A549 (cell line): ENCODE results near the gene PDS5A. TPM values are rescaled to one million over a fixed set of nuclear protein-coding genes. Genes with fewer than 3 reads are reported as not detected.
"Not testable (repeated sequence)": the region's sequence is repeated elsewhere in the genome, so short reads cannot be mapped to it uniquely, and the experiment has no call there.

Experiments used
- ATAC-seq, 2 experiments: fragments of 200-7000 bp in 1 of 2; fragments of >200 bp in 1 of 2; cut with Nextera tagmentation in 1 of 2; cut with Tn5 transposase in 1 of 2; 3 replicates each; pipeline versions ENCODE4 v1.8.0 to v1.9.1; 2018 to 2020; ENCODE audit warnings: mild to moderate bottlenecking in 1 of 2, moderate library complexity in 1 of 2
- CTCF ChIA-PET: fragments of 300-600 bp; sonication (Branson Sonifier 250); formaldehyde crosslinking; extraction: SDS; loops from one replicate; lab custom pipeline; 2021; ENCODE audit warnings: antibody characterized with exemption, inconsistent platforms; lab: Yijun Ruan, JAX
- POLR2A ChIA-PET: fragments of 350-600 bp; formaldehyde crosslinking; extraction: SDS; loops from one replicate; lab custom pipeline; 2021; ENCODE audit warnings: antibody characterized with exemption, inconsistent platforms; lab: Yijun Ruan, JAX
- DNase-seq, 2 experiments: peaks; one replicate each; pipeline versions ENCODE4 v3.0.0 to v3.0.0-alpha.2; 2011 to 2016; ENCODE audit warnings: low read depth in 1 of 2, low spot score in 1 of 2
- FAIRE-seq: peaks from 2 replicates; lab custom pipeline; 2011; peaks lifted over from hg19 to GRCh38; lab: Jason Lieb, UNC
- H3K27ac ChIP-seq, 2 experiments: fragments of >200 bp; sonication (Bioruptor Twin); formaldehyde crosslinking; 3 replicates each; pipeline ENCODE4 v1.5.1; 2016 to 2017
- H3K4me1 ChIP-seq: fragments of >200 bp; sonication (Bioruptor Twin); formaldehyde crosslinking; 3 replicates; pipeline ENCODE4 v1.6.1; 2016
- H3K4me2 ChIP-seq: fragments of >200 bp; sonication (Bioruptor Twin); formaldehyde crosslinking; 3 replicates; pipeline ENCODE4 v1.6.1; 2016
- H3K4me3 ChIP-seq: fragments of >200 bp; sonication (Bioruptor Twin); formaldehyde crosslinking; 3 replicates; pipeline ENCODE4 v1.5.1; 2016
- H3K9me3 ChIP-seq: fragments of >200 bp; sonication (Bioruptor Twin); formaldehyde crosslinking; 3 replicates; pipeline ENCODE4 v1.6.1; 2016
- CBX8 ChIP-seq: fragments of 200-600 bp; sonication (generic); IDR thresholded peaks from 2 replicates; pipeline ENCODE4 v1.6.1; 2016
- EHMT2 ChIP-seq: fragments of 200-600 bp; sonication (generic); IDR thresholded peaks from 2 replicates; pipeline ENCODE4 v1.6.1; 2016; ENCODE audit warnings: antibody characterized with exemption, low read depth, mild to moderate bottlenecking, moderate library complexity
- FOSL2 ChIP-seq, 2 experiments: fragments of 450-650 bp in 1 of 2; fragments of >200 bp in 1 of 2; sonication (Bioruptor Twin) in 1 of 2; formaldehyde crosslinking; IDR thresholded peaks; 2 replicates each; pipeline versions ENCODE4 v1.5.0 to v1.6.1; 2016 to 2020; ENCODE audit warnings: mild to moderate bottlenecking in 1 of 2, moderate library complexity in 1 of 2
- FOXS1 ChIP-seq: fragments of 250-450 bp; sonication (Bioruptor Pico); IDR thresholded peaks from 2 replicates; pipeline ENCODE4 v1.5.0; 2020; ENCODE audit warnings: mild to moderate bottlenecking, moderate library complexity
- HOXB5 ChIP-seq: fragments of 250-450 bp; sonication (Bioruptor Pico); IDR thresholded peaks from 2 replicates; pipeline ENCODE4 v1.5.0; 2020; ENCODE audit warnings: mild to moderate bottlenecking, moderate library complexity
- KDM5A ChIP-seq: fragments of 200-600 bp; sonication (generic); IDR thresholded peaks from 2 replicates; pipeline ENCODE4 v1.6.1; 2016; ENCODE audit warnings: antibody characterized with exemption, mild to moderate bottlenecking
- MAFK ChIP-seq: fragments of 450-650 bp; IDR thresholded peaks from 2 replicates; pipeline ENCODE4 v1.6.1; 2014; ENCODE audit not compliant: partially characterized antibody
- MYC ChIP-seq: IDR thresholded peaks from 2 replicates; pipeline ENCODE4 v1.6.1; 2012; ENCODE audit warnings: mild to moderate bottlenecking, inconsistent platforms, low read length, improper control_type of control experiment, borderline replicate concordance
- NR3C1 ChIP-seq: fragments of >200 bp; sonication (Bioruptor Twin); formaldehyde crosslinking; IDR thresholded peaks from 3 replicates; pipeline ENCODE4 v1.6.1; 2017
- RAD21 ChIP-seq, 2 experiments: fragments of >200 bp in 1 of 2; sonication (Bioruptor Twin) in 1 of 2; formaldehyde crosslinking in 1 of 2; IDR thresholded peaks in 1 of 2; conservative IDR thresholded peaks in 1 of 2; 2 replicates in 1 of 2; 3 replicates in 1 of 2; pipeline ENCODE4 v1.6.1; 2012 to 2018; ENCODE audit warnings: inconsistent platforms in 1 of 2
- RARB ChIP-seq: fragments of 250-450 bp; sonication (Bioruptor Pico); IDR thresholded peaks from 2 replicates; pipeline ENCODE4 v1.8.0; 2021; ENCODE audit warnings: mild to moderate bottlenecking, moderate library complexity
- RNF2 ChIP-seq: fragments of 200-600 bp; sonication (generic); IDR thresholded peaks from 2 replicates; pipeline ENCODE4 v1.6.1; 2016; ENCODE audit warnings: low read depth, mild to moderate bottlenecking, antibody characterized with exemption, moderate library complexity, borderline replicate concordance
- SREBF2 ChIP-seq: fragments of 450-650 bp; IDR thresholded peaks from 2 replicates; pipeline ENCODE4 v1.6.1; 2014; ENCODE audit warnings: mild to moderate bottlenecking, moderate library complexity
- TP53 ChIP-seq: fragments of 250-450 bp; sonication (Bioruptor Pico); IDR thresholded peaks from 2 replicates; pipeline ENCODE4 v1.5.0; 2021; ENCODE audit warnings: mild to moderate bottlenecking, moderate library complexity
- ZSCAN20 ChIP-seq: fragments of 250-450 bp; sonication (Bioruptor Pico); IDR thresholded peaks from 2 replicates; pipeline ENCODE4 v1.8.0; 2022; ENCODE audit warnings: mild to moderate bottlenecking, moderate library complexity
- WGBS: methylation state at CpG from one replicate; pipeline ENCODE4 v1.1.6; 2017; ENCODE audit errors: missing lambda C conversion rate; 5-methylcytosine and 5-hydroxymethylcytosine counted together
- polyA plus RNA-seq, 4 experiments: library from polyadenylated mRNA; depleted of rRNA in 3 of 4; stranded (reverse); fragments of >200 nt; fragmentation: RNase III in 1 of 4; extraction: RNeasy Plus Mini Kit Qiagen cat#74134 plus additional on column Dnase treatment in 1 of 4; gene quantifications; 2 replicates in 3 of 4; 3 replicates in 1 of 4; pipeline ENCODE4 v1.2.3, GENCODE V29; 2011 to 2017
- TF ChIP-seq, protein P1 (sequence below): fragments of 250-450 bp; sonication (Bioruptor Pico); IDR thresholded peaks from 2 replicates; pipeline ENCODE4 v1.5.0; 2021; ENCODE audit warnings: mild to moderate bottlenecking, moderate library complexity, borderline replicate concordance
- TF ChIP-seq, protein P2 (sequence below): fragments of >200 bp; sonication (Bioruptor Twin); formaldehyde crosslinking; IDR thresholded peaks from 3 replicates; pipeline ENCODE4 v1.5.1; 2016
- TF ChIP-seq, protein P3 (sequence below): IDR thresholded peaks from 2 replicates; pipeline ENCODE4 v1.6.1; 2012
- TF ChIP-seq, protein P4 (sequence below): fragments of >200 bp; sonication (Bioruptor Twin); formaldehyde crosslinking; IDR thresholded peaks from 2 replicates; pipeline ENCODE4 v1.6.1; 2016

Gene PDS5A
- polyA plus RNA-seq, 2 of the 4 experiments (the other 2 are of a cell fraction): 33.0 to 87.5 TPM

DNA sequence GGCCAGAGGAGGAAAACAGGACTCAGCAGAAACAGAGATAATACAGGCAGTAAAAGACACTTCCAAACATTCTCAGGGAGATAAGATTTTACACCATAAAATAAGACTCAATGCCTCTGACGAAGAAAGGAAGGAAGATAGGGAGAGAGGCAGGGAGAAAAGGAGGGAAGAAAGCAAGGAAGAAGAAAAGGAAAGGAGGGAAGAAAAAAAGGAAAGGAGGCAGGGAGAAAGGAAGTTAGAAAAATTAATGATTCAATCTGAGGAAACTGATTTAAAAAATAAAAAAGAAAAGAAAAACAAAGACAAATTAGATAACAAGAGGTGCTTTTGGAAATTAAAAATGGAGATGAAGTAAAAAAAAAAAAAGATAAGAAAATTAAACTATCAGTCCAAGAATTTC is 72.1 kb downstream of the PDS5A start:
- no peak for TF ChIP-seq MYC
- no peak for TF ChIP-seq FOSL2 (IDR thresholded peaks at IDR 0.05)
- TF ChIP-seq FOSL2 (CRISPR knock-in tag; IDR thresholded peaks at IDR 0.05): no peak
- ChIA-PET CTCF (no interaction called here), POLR2A (no interaction called here)
- Histone ChIP-seq H3K9me3 (no peaks in the 10 kb centered on the region), H3K4me3 (no peak overlapping the region), H3K4me1 (peaks cover 8% of the 10 kb centered on the region; the same call in 2 of the 3 replicates), H3K27ac (no peak overlapping the region), H3K4me2 (no peak overlapping the region)
- ATAC-seq: no peak
- no peak for FAIRE-seq
- 93% methylated on average over 1 of the region's 1 CpG for WGBS
- DNase-seq: no peak

DNA sequence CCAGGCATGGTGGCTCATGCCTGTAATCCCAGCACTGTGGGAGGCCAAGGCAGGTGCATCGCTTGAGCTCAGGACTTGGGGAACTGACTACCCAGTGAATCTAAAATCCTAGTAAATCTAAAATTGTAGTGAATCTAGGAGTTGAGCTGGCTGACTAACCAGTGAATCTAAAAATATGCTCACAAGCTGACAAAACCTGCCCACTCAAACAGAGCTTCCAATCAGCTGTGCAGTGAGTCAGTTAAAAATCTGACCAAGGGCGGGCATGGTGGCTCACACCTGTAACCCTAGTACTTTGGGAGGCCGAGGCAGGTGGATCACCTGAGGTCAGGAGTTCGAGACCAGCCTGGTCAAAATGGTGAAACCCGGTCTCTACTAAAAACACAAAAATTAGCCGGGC is 72.7 kb downstream of the PDS5A start:
- H3K4me1 ChIP-seq, H3K4me2 ChIP-seq, H3K4me3 ChIP-seq, H3K9me3 ChIP-seq, ATAC-seq, H3K27ac ChIP-seq, DNase-seq, POLR2A ChIA-PET, FAIRE-seq: not testable (repeated sequence)
- 90% methylated on average over 5 of the region's 6 CpGs for WGBS
- CTCF ChIA-PET: interaction anchor here (0.6 kb wide), 1 partner anchor 55 kb away, joined by 3 read pairs; no protein-coding TSS in a partner anchor

DNA sequence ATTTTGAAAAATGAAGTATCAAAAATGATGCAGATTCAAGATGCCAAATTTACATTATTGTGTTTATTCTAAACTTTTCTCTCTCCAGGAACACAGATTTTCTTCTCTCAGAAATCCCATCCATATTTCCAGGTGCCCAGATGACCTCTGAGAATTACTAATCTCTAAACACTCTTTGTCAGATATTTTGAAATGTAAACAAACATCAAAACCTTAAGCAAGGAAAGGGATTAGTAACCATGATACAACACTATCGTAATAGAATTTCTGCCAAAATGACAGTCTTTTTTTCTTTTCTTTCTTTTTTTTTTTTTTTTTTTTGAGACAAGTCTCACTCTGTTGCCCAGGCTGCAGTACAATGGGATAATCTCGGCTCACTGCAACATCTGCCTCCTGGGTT is 76.7 kb downstream of the PDS5A start:
- ATAC-seq: no peak
- ChIA-PET CTCF (no interaction called here), POLR2A (no interaction called here)
- DNase-seq: no peak
- Histone ChIP-seq H3K4me2 (0 out of 3 replicates have a peak overlapping the region, but pooled peaks have one; percentile 9), H3K27ac (no peak overlapping the region), H3K4me1 (peaks cover 8% of the 10 kb centered on the region; the same call in 2 of the 3 replicates), H3K4me3 (no peak overlapping the region), H3K9me3 (no peaks in the 10 kb centered on the region)
- no peak for FAIRE-seq
- WGBS: 26% methylated on average over 1 of the region's 2 CpGs
- TF ChIP-seq, protein P1, sequence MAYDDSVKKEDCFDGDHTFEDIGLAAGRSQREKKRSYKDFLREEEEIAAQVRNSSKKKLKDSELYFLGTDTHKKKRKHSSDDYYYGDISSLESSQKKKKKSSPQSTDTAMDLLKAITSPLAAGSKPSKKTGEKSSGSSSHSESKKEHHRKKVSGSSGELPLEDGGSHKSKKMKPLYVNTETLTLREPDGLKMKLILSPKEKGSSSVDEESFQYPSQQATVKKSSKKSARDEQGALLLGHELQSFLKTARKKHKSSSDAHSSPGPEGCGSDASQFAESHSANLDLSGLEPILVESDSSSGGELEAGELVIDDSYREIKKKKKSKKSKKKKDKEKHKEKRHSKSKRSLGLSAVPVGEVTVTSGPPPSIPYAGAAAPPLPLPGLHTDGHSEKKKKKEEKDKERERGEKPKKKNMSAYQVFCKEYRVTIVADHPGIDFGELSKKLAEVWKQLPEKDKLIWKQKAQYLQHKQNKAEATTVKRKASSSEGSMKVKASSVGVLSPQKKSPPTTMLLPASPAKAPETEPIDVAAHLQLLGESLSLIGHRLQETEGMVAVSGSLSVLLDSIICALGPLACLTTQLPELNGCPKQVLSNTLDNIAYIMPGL (CRISPR knock-in tag): no peak
- TF ChIP-seq EHMT2: no peak
- no peak for TF ChIP-seq MAFK
- no peak for TF ChIP-seq KDM5A
- no peak for TF ChIP-seq HOXB5 (CRISPR knock-in tag)
- no peak for TF ChIP-seq RAD21 (conservative IDR thresholded peaks at IDR 0.05 in 1 of 2, IDR thresholded peaks at IDR 0.05 in 1 of 2)
- TF ChIP-seq, protein P2, sequence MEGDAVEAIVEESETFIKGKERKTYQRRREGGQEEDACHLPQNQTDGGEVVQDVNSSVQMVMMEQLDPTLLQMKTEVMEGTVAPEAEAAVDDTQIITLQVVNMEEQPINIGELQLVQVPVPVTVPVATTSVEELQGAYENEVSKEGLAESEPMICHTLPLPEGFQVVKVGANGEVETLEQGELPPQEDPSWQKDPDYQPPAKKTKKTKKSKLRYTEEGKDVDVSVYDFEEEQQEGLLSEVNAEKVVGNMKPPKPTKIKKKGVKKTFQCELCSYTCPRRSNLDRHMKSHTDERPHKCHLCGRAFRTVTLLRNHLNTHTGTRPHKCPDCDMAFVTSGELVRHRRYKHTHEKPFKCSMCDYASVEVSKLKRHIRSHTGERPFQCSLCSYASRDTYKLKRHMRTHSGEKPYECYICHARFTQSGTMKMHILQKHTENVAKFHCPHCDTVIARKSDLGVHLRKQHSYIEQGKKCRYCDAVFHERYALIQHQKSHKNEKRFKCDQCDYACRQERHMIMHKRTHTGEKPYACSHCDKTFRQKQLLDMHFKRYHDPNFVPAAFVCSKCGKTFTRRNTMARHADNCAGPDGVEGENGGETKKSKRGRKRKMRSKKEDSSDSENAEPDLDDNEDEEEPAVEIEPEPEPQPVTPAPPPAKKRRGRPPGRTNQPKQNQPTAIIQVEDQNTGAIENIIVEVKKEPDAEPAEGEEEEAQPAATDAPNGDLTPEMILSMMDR: no peak
- TF ChIP-seq RNF2: no peak
- TF ChIP-seq CBX8: no peak
- TF ChIP-seq NR3C1: no peak
- TF ChIP-seq ZSCAN20: no peak
- TF ChIP-seq, protein P3, sequence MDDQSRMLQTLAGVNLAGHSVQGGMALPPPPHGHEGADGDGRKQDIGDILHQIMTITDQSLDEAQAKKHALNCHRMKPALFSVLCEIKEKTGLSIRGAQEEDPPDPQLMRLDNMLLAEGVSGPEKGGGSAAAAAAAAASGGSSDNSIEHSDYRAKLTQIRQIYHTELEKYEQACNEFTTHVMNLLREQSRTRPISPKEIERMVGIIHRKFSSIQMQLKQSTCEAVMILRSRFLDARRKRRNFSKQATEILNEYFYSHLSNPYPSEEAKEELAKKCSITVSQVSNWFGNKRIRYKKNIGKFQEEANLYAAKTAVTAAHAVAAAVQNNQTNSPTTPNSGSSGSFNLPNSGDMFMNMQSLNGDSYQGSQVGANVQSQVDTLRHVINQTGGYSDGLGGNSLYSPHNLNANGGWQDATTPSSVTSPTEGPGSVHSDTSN: no peak
- TF ChIP-seq RARB: no peak
- TF ChIP-seq SREBF2: no peak
- TF ChIP-seq FOXS1 (CRISPR knock-in tag): no peak
- no peak for TF ChIP-seq TP53 (CRISPR knock-in tag)
- TF ChIP-seq, protein P4, sequence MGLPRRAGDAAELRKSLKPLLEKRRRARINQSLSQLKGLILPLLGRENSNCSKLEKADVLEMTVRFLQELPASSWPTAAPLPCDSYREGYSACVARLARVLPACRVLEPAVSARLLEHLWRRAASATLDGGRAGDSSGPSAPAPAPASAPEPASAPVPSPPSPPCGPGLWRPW: no peak
- no peak for TF ChIP-seq FOSL2 (IDR thresholded peaks at IDR 0.05)
- no peak for TF ChIP-seq FOSL2 (CRISPR knock-in tag; IDR thresholded peaks at IDR 0.05)
